ENCODE data around the gene HLA-DRB5.
"Not testable (repeated sequence)": the region's sequence is repeated elsewhere in the genome, so short reads cannot be mapped to it uniquely, and the experiment has no call there.

The HLA-DRB5 gene

DNA sequence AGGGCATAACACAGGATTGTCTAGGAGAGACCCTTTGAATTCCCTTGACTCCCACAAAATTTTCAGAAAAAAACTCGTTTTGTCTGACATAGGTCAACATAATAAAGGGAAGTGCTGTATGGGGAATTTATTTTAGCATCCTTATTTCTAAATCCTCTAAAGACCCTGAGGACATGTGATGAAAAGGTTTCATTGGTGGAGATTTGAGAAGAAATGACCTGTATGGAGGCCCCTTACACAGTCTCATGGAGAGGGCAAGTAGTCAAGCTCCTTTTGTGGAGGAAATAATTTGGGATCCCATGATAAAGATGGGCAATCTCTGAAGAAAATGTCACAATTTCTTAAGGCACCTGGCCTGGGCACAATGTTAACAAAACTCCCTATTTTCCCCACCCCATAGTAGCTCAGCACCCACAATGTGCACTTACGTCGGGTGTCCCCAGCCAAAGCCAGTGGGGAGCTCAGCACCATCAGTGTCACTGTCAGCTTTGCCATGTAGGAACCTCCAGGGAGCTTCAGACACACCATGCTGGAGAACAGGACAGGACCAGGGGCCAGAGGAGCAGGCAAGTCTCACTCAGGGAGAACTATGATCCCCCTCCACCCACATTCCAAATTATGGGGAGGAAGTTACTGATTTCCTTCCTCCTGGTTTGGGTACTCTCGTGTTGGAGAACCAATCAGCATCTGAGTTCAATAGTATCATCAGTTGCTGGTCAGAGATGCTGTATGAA, at the start of gene HLA-DRB5:
Gene HLA-DRB5 (minus strand): TSS at position 591 of the 734 bp plus-strand sequence. CDS start 63 bp downstream, at position 528.
- peak; percentile 1 for DNase-seq (ENCODE audit: low read depth)

DNA sequence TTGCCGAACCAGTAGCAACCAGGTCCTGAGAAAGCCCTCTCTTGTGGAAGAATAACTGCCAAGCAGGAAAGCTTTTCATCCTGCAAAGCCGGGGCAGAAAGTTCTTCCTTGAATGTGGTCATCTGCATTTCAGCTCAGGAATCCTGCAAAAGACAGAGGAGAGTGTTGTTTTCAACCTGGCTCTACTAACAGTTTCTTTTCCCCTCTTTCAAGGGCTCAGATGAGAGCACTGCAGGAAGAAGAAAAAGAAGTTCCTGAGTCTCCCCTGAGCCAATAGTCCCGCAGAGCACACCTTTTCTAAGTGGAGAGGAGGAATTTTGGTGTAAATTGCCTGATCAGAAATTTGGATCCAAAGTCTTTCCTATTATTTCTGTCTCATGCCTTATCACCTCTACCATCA, 48.9 kb upstream of the HLA-DRB5 start:
- no peak for DNase-seq (ENCODE audit: low read depth)

DNA sequence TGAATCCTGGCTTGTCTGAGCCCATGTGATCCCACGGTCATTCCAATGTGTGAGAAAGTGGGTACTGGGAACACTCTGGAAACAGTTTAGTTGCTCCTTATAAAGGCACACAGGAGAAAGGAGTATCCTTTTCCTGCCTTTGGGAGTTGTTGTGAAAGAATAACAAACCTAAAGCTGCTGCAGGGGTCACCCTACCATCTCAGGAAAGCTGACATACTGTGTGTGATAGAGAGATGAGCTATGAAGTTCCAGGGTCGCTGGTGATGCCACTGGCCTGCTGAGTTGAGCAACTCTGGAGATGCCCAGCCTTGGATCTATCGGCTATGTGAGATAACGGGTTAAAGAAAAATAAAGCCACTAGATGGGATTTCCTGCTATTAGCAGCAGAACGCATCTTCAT, 47.4 kb upstream of the HLA-DRB5 start:
- DNase-seq (ENCODE audit: low read depth) = not testable (repeated sequence)

DNA sequence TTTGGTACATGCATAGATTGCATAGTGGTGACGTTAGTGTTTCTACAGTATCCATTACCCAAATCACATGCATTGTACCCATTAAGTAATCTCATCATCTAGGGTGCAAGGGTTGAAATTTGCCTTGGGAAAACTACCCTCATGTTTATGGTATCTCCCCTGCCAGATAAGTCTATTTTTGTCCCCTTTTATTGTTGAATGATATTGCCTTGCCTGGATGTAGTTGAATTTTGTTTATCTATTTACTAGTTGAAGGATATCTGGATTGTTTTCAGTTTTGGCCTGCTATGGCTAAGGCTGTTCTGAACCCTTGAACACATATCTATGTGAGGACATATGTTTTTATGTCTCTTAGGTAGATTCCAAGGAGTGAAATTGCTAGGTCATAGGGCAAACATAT, 46.2 kb upstream of the HLA-DRB5 start:
- DNase-seq (ENCODE audit: low read depth) = no peak

DNA sequence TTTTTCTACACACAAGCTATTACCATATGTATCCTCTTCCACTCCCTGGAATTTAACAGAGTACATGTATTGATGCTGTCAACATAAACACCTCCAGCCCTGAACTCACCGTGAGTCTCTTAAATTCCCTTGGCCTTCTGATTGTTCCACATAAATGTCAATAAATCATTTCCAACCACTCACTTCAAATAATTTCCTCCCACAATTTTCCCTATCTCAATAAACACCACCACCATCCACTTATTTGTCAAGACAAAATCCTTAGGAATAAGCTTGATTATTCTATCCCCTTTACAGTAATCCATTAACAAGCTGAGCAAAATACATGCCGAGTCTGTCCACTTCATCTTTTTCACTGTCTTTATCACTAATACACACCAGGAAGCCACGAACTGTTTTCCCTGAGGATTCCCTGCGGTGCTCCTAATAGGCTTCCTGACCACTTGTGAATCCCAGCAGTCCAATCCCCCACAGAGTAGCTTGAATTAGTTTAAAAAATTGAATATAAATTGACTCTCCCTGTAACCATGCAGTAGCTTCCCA, 40.3 kb upstream of the HLA-DRB5 start:
- no peak for DNase-seq (ENCODE audit: low read depth)

DNA sequence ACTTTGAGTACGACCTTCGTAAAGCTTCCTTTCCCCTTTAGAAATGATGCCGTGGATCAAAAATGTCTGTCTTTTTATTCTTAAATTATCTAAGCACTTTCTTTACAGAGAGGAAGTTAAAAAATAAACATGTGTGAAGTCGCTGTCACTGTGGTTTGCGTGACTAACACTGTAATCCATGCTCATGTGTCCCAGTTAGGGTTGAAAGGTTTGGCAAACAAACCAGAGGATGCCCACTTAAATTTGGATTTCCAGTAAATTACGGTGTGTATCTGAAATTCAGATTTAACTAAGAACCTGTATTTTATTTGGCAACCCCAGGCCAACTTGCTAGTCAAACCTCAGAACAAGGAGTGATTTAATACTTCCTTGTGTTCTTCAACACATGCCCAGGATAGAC, 38.5 kb upstream of the HLA-DRB5 start:
- DNase-seq (ENCODE audit: low read depth) = no peak

DNA sequence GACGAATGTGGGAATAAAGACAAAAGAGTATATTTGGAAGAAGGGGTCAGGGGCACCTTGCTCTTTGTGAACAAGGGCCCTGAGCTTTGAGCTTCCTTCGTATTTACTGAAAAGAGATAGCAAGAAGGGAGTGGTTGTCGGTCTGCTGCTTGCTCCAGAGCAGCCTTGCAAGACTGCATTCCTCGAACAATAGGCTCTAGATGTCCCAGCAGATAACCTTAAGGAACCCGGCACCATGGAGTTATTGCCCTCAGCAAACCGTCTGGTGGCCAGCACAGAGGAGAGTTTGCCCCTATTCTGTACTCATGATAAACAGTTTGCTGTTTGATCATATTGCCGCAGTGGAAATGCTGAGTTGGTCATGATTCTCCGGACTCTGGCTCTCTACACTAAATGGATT, 36.9 kb upstream of the HLA-DRB5 start:
- no peak for DNase-seq (ENCODE audit: low read depth)

DNA sequence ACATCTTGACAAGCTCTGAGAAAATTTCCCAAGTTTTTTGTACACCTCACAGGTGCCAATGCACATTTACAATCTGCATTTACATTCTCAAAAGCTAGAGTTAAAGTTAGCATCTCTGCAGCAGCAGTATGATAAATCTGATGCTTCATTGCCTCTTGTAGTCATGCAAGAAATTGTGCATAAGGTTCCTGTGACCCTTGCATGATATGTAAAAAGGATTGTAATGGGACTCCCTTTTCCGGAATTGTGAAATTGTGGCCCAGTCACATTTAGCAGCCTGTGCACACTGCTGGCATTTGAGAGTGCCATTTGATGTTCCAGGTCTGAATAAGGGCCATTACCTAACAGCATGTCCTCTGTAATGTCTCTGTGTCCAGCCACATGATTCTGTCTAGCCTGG, 35.4 kb upstream of the HLA-DRB5 start:
- no peak for DNase-seq (ENCODE audit: low read depth)

DNA sequence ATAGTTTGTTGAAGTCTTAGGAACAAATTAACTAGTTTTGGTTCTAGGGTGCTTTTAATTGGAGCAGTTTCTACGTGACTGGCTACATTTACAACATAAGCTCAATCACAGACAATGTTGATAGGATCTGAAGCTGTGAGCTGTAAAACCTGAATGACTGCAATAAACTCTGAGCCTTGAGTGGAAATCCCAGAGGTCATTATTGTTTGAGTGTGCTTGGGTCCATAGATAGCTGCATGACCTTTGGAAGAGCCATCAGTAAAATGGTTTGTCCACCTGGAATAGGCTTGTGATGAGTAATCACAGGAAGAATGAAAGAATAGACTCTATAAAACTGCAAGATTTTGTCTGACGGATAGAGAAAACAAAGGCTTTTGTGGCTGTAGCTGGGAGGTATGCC, 32.9 kb upstream of the HLA-DRB5 start:
- DNase-seq (ENCODE audit: low read depth) = no peak

DNA sequence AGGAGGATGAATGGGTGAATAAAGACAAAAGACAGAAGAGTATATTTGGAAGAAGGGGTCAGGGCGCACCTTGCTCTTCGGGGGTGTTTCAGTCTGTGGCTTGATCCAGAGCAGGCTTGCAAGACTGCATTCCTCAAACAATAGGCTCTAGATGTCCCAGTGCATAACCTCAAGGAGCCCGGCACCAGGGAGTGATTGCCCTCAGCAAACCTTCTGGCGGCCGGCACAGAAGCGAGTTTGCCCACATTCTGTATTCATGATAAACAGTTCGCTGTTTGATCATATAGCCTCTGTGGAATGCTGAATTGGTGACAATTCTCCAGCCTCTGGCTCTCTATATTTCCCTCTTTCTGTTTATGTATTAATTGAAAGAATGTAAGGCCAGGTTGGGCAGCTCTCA, 29.7 kb upstream of the HLA-DRB5 start:
- DNase-seq (ENCODE audit: low read depth) = no peak

DNA sequence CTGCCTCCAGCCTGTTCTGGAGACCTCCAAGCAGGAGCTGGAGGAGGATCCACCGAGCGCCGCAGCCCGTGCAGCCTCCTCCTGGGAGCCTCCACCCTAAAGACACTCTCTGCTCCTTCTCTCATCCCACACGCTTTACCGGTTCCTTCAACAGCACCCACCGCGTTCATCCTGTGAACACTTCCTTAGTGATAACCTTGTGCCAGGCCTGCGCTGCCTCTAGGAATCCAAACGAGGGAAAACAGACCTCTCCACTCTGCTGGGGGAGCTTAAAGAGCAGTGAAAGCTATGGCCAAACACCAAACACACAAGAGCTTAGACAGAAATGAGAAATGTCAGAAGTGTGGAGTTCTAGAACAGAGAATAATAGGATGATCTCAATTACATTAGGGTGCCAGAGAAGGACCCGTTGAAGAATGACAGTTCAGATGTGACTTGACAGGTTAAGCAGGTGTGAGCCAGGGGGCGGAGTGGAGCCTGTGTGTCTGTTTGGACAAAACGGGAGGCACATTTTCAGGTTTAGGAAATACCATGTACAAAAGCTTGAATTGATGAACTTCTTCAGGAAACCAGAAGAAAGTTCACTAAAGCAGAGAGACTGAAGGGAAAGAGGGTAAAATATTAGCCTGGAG, 28.5 kb upstream of the HLA-DRB5 start:
- no peak for DNase-seq (ENCODE audit: low read depth)

DNA sequence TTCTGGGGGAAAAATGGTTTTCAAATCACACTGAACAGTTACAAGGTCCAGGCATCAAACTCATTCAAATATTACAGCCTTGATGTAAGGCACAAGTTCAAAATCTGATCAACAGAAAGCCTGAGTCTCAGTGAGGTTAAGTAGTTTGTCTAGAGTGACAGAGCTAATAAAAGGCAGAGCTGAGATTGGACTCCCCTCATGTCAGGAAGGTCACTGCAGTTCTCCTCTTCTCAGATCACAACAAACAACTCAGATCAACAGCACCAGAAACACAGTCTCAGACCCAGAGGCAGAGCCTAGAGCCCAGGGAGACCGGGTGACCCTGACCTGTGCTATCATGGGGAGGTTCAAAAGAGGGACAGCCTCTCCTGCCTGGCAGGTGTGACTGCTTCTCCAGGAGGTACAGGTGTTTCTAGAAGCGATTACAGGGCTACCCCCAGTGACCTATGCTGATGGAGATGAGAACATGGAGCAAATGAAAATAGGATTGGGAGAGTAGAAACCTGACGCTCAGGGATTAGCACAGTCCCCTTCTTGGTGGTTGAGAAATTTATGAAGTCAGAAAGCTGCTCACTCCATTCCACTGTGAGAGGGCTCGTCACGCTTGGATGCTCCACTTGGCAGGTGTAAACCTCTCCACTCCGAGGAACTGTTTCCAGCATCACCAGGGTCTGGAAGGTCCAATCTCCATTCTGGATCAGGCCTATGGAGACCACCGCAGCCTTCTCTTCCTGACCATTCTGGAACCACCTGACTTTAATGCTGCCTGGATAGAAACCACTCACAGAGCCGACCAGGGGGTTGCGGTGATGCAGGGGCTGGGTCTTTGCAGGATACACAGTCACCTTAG, 24.3 kb upstream of the HLA-DRB5 start:
- no peak for DNase-seq (ENCODE audit: low read depth)

DNA sequence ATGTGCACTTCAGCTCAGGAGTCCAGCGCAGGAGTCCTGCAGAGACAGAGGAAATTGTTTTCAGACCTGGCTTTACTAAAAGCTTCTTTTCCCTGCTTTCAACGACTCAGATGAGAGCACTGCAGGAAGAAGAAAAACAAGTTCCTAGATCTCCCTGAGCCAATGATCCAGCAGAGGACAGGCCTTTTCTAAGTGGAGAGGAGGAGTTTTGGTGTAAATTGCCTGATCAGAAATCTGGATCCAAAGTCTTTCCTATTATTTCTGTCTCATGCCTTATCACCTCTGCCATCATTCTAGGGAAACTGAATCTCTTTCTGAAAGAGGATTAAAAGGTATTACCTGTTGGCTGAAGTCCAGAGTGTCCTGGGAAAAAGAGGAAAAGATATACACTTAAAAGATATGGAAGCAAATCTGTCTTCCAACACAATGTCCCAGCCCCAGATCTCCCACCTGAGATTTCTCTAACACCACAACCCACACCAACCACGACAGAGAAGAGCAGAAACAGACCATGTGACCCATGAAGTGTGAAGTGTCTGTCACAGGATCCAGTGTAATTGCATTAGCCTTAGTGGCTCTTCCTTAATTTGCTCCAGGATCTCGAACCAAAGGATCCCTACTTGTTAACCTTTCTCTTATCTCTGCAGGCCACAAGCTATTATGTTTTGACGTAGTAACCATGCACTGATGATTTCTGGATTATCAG, 23.1 kb upstream of the HLA-DRB5 start:
- DNase-seq (ENCODE audit: low read depth) = no peak

DNA sequence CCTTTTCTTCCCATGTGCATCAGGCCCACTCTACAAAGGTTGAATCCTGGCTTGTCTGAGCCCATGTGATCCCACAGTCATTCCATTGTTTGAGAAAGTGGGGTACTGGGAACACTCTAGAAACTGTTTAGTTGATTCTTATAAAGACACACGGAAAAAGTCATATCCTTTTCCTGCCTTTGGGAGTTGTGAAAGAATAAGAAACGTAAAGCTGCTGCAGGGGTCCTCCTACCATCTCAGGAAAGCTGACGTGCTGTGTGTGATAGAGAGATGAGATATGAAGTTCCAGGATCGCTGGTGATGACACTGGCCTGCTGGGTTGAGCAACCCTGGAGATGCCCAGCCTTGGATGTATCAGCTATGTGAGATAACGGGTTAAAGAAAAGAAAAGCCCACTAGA, 21.3 kb upstream of the HLA-DRB5 start:
- no peak for DNase-seq (ENCODE audit: low read depth)

DNA sequence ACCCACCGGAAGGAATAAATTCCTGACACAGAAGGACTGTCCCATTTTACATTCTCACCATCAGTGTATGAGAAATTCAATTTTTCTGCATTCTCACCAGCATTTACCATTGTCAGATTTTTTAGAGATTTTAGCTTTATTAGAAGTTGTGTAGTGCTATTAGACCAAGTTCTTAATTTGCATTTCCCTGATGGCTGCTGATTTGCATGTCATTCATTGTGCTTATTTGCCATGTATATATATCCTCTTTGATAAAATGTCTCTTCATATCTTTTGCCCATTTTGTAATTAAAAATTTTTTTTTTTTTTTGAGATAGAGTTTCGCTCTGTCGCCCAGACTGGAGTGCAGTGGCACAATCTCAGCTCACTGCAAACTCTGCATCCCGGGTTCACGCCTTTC, 9.8 kb upstream of the HLA-DRB5 start:
- no peak for DNase-seq (ENCODE audit: low read depth)

DNA sequence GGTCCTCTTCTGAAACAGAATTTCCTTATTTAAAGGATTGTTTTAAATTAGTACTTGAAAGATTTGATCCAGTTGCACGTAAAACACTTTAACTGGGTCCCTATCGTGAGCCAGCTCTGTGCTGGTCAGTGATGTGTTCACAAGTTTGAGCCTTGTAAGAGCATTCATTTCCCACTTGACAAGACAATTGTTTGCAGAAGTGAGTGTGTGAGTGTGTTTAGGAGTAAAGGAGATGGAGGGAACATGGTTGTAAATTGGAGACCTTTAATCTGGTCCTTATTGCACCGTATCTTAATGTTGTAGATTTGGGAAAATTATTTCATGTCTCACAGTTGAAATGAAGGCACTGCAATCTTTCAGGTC, 325 bp upstream of the HLA-DRB5 start:
- not testable (repeated sequence) for DNase-seq (ENCODE audit: low read depth)

DNA sequence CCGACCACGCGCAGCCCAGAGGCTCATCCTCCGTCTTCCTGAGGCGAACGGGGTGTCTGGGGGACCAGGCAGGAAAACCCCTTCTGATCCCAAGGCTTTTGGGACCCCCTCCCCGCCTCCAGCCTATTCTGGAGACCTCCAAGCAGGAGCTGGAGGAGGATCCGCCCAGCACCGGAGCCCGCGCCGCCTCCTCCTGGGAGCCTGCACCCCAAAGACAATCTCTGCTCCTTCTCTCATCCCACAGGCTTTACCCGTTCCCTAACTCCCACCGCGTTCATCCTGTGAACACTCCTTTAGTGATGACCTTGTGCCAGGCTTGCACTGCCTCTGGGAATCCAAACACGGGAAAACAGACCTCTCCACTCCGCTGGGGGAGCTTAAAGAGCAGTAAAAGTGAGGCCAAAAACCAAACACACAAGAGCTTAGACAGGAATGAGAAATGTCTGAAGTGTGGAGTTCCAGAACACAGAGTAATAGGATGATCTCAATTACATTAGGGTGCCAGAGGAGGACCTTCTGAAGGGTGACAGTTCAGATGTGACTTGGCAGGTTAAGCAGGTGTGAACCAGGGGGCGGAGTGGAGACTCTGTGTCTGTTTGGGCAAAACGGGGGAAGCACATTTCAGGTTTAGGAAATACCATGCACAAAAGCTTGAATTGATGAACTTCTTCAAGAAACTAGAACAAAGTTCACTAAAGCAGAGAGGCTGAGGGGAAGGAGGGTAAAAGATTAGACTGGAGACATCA, 7.6 kb downstream of the HLA-DRB5 start:
- DNase-seq (ENCODE audit: low read depth) = no peak

DNA sequence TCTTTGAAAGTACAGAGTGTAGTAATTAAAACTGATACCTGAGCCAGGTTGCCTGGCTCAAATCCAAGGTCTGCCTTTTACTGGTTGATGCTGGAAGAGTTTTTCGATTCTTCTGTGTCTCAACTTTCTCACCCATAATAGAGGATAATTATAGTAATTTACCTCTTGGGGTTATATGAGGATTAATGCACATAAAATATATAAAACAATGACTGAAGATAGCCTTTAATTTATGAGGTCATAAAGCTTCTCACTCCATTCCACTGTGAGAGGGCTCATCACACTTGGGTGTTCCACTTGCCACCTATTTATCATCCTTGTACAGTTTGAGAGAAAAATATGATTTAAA, 10.2 kb downstream of the HLA-DRB5 start:
- DNase-seq (ENCODE audit: low read depth) = no peak

DNA sequence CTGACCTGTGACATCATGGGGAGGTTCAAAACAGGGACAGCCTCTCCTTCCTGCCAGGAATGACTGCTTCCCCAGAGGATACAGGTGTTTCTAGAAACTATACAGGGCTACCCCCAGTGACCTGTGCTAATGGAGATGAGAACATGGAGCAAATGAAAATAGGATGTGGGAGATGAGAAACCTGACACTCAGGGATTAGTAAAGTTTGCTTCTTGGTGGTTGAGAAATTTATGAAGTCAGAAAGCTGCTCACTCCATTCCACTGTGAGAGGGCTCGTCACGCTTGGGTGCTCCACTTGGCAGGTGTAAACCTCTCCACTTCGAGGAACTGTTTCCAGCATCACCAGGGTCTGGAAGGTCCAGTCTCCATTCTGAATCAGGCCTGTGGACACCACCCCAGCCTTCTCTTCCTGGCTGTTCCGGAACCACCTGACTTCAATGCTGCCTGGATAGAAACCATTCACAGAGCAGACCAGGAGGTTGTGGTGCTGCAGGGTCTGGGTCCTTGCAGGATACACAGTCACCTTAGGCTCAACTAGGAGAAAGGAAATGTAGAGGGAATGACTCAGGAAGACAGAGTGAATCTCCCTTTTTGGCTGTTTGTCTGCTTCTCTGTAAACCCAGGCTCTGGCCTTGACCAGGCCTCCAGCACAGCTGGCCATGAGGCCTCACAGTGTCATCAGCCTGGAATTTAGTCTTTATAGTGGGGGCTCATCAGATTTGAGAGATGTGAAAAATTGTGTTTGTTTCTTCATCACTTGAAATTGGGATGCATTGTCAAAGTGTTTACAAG, 10.8 kb downstream of the HLA-DRB5 start:
- no peak for DNase-seq (ENCODE audit: low read depth)

DNA sequence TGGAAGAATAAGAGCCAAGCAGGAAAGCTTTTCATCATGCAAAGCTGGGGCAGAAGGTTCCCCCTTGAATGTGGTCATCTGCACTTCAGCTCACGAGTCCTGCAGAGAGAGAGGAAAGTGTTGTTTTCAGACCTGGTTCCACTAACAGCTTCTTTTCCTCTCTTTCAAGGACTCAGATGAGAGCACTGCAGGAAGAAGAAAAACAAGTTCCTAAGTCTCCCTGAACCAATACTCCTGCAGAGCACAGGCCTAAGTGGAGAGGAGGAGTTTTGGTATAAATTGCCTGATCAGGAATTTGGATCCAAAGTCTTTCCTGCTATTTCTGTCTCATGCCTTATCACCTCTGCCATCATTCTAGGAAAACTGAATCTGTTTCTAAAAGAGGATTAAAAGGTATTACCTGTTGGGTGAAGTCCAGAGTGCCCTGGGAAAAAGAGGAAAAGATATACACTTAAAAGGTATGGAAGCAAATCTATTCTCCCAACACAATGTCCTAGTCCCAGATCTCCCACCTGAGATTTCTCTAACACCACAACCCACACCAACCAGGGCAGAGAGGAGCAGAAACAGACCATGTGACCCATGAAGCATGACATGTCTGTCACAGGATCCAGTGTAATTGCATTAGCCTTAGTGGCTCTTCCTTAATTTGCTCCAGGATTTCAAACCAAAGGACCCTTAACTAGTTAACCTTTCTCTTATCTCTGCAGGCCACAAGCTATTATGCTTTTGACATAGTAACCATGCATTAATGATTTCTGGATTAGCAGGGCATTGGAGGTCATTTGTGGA, 12.2 kb downstream of the HLA-DRB5 start:
- DNase-seq (ENCODE audit: low read depth) = no peak
